ENCODE results near the gene LHFPL6.
"Not testable (repeated sequence)": the region's sequence is repeated elsewhere in the genome, so short reads cannot be mapped to it uniquely, and the experiment has no call there.

LHFPL6 gene

DNA sequence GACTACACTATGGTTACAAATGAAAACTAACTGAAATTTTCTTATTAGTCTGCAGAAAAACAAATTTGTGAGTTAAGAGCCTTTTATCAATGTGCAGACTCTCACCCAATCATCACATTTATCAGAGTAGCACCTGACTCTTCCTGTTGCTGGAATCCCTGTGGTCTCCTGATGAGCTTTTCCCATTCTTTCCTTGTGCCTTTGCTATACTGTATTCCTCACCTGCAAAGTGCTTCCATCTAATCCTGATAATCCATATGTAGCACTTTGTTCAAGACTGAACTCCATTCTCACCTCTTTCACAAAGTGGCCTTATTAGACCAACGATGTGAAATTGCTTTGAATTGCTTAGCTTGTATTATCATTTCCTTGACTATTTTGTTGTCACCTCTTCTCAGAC is 225.3 kb downstream of the LHFPL6 start:
- no peak for DNase-seq

DNA sequence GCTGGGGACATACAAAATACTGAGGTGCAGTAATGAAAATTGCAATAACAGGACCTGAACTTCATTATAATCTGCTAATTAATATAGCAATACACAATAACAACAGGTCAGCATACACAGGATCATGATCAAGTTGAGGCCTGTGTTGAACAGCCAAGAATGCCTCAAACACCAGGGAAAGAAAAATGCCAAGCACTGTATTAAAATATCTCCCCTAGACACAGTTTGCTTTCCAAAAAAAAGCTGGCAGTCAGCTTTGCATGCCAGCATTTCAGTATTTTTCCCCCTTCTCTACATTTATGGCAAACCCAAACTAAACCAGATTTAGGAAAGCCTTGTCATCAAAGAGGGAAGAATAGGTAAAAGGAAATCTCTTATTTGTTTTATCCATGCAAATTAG is 226.9 kb downstream of the LHFPL6 start:
- DNase-seq = no peak

DNA sequence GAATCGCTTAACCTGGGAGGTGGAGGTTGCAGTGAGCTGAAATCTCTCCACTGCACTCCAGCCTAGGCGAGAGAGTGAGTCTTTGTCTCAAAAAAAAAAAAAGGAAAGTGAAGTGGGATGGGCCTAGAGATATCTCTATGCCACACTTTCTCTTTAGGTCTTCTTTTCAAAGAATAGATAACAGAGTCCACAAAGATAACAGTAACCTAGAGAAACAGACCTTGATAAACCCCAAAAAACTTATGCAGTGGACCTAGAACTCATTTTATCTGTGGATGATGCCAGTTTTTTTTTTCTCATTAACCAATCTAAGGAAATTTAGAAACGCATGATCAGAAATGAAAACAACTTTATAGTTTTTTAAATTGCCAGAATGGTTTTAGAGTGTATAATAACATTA is 227.4 kb downstream of the LHFPL6 start:
- no peak for DNase-seq

DNA sequence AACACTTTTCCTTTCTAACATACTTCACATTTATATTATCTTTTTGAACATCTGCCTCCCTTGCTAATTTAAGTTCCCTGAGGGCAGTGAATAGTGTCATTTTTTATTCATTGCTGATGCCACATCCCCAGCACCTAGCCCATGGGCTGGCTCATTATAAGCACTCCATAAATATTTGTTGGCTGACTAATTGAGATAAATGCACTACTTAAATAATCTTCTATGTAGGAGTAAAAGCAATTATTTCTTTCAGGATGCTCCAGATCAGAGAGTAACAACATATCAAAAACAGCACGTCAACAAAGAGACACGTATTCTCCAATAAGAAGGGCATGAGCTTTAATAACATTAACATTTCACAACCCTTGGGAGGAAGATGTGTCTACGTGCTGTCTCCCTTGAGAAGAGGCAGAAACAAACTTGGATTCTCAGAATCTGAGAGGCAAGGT is 228.2 kb downstream of the LHFPL6 start:
- DNase-seq = no peak

DNA sequence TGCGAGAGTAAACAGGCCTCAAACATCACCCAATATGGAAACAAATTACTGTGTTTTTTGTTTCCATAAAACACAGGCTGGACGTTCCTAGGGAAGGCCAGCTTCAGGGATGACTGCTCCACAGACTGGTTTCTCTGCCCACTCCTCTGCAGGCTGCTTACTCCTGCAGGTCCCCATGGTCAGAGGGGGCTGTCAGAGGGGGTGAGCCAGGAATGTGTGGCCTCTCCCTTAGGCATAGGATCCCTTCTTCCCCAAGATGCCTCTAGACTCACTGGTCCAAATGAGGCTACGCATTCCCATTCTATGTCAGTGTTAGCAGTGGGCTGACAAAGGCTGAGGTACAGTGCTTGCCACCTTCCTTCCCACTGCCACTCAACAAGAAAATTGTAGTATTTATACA is 229.8 kb downstream of the LHFPL6 start:
- no peak for DNase-seq

DNA sequence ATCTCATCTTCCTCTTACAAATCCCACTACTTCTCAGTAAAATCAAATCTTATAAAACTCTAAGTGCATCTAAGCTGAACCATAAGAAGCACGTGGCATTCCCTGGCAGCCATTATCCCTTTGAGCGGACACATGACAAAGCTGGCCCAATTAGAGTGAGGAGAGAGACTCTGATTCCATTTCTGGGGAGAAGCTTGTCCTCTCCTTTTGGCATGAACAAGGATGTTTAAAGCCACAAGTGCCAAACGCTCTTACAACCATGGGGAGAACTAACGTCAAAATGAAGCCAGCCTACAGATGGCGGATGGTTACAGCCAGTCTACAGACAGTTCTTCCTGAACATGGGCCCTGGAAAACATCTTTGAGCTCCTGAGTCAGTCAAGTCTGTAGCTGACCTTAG is 231.3 kb downstream of the LHFPL6 start:
- DNase-seq = no peak

DNA sequence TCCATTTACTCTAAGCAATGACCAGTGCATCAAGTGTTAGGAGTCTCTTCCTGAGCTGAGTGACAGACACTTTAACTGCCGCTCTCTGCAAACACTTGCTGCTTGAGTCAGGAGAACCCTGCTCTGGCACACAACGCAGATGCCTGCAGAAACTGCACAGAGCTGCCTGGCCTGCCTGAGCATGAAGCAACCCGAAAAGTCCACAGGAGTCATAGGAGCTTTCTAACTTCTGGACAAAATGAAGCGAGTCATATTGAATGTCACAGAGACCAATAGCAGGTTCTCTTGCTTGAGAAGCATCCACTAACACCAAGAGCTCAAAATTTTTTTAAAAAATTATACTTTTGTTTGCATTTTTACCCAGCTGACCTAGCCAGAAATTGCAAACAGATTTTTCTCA is 232.4 kb downstream of the LHFPL6 start:
- DNase-seq = no peak

DNA sequence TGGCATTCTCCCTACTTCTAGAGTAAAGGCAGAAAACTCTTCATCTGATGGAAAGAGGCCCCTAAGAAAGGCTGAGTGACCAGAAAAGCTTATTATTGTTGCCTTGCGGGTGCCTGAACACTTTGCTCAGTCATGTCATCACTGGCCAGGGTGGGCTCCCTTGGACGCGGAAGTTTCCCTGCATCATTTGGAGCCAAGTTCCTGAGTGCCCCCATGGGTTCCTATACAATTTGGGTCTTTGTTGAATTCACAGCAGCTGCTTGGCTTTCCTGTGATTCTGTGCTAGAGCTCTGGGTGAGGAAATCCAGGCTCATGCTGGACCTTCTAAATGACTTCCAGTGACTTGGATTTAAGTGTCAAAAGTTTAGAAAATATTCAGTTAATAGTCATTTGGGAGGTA is 232.9 kb downstream of the LHFPL6 start:
- no peak for DNase-seq

DNA sequence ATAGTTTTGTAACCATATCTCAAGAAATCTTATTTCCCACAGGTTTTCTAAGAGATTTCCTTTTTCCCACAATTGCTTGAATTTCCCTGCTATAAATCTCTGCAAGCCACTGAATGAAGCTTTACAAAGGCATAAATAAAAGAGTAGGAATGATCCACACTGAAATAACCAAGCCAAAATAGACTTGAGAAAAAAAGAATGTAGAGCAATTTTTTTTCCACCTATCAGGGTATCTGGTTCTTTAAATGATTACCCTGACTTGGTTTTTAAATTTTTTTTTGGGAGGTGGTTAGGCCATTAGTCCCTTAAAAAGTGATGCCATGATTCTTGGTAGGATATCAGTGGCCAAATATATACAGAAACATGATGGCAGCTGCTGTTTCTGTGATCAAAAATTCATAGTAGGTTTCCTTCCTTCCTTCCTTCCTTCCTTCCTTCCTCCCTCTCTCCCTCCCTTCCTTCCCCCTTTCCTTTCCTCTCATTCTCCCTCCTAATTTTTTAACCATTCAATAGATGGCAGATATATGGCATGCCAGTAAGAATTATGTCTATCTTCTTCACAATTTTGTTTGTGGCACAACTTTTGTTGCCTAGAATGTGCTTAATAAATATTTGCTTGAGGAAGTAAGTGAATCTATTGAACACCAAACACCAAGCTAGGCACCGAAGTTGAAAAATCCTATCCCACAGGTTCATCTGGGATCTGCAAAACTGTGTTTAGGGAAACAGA is 233.7 kb downstream of the LHFPL6 start:
- no peak for DNase-seq

DNA sequence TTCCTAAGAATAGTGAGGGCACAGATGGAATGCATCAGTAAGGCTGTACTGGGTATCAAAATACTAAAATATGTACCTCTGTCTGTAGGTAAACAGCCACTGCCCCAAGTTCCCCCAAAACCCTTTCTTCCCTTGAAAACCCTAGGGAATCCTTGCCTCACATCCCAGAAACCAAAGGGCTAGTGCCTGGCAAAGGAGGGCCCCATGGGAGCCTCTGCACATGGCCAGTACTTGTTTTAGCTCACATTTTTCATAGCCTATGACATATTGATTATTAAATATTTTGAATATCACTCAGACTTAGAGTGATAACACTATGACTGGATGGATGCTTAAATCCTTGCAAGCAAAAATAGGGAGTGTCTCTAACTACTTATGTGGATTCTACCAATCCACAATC is 237.1 kb downstream of the LHFPL6 start:
- DNase-seq = no peak

DNA sequence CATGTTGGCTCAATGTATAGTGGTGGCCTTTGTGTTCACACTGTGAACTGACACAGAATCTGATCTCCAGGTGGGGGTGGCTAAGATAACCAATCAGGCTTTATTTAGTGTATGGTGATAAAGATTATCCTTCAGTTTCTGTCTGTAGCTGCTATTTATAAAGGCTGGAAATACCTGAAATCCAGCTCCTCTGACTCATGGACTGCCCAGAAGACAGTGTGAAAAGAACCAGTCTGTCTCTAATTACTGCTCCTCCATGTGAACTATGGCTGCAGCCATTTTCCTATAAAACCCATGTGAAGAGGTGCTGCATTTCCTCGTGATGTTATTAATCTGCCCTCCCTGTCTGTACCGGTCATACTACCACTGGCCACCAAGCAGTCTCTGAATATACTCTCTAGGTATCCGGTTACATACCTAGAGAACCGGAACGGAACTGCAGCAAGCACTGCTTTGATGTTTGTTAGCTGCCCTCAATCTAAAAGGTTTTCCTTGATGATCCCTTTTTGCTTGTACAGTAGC is 238.0 kb downstream of the LHFPL6 start:
- DNase-seq = no peak

DNA sequence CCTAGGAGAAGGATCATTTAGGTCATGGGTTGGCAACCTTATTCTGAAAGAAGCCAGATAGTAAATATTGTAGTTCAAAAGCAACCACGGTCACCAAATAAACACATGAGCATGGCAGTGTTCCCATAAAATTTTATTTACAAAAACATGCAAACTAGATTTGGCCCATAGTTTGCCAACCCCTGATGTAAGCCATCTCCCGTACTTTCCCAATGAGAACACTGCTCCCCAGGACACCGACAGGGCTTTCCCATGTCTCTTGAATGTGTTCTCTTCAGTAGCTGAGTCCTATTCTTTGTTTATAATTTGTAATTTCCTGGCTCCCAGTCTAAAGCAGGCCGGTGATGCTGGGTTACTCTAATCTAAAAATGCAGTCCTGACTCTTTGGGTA is 239.6 kb downstream of the LHFPL6 start:
- DNase-seq = no peak

DNA sequence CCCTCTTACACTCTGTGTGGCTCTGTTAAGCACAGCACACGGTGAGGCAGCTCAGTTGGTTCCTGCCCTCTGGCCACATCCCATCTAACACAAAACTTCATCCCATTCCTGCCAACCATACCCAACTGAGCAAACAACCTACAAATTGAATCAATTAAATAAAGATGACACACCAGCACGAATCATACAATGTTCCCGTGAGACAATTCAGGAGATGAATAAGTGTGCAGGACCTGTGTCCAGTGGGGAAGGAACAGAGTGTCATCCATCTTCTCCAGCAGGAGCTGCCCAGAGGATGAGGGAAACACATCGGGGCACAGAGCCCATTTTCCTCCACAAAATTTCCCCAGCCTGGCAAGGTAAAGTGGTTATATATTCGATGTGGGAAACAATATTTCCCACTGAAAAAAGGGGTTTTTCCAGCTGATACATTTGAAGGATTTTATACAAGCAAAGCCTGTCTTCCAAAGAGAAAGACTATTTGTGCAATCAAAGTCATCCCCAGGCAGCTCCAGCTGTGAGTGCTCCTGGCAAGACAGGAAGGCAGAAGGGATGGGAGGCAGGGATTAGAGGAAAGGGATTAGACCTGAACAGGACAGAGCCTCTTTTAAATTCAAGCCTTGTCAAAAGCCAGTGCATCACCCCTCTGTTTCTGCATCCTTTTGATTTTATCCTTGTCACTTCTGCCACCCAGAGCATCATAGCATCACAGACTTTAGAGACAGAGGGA is 240.2 kb downstream of the LHFPL6 start:
- DNase-seq = no peak

DNA sequence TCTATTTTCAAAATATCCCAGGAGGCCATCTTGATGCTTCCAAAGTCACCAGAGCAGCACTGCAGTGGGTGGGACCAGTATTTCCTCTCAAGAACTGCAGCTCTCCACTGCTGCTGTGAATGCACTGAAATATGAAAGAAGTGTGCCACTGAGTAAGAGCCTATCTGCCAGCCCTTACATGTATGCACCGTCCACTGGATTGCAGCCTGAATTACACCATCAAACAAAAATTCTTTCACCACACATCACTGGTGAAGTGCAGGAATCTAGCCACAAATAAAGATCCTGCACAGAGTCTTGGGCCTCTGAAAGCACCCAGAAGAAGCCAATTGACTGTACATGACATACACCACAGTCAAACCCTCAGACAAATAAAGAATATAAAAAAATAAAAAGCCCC is 249.0 kb downstream of the LHFPL6 start:
- DNase-seq = no peak

DNA sequence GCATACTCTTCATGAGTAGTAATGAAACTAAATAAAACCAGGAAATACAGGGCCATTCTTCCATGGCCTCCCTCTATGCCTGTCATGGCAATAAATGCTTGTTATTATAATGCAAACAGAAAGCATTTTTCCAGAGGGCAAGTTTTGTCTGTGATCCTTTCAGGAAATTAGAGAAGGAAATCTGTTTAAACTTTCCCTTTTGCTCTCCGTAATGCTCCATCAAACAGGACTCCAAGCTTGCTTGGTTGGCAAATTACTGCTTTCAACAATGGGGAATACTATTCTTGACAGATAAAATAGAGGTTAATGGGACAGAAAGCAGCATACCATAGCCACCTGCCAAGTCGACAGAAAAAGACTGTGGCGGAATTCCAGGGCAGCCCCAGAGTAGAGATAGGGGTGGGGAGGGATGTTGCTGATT is 252.5 kb downstream of the LHFPL6 start:
- DNase-seq = no peak

DNA sequence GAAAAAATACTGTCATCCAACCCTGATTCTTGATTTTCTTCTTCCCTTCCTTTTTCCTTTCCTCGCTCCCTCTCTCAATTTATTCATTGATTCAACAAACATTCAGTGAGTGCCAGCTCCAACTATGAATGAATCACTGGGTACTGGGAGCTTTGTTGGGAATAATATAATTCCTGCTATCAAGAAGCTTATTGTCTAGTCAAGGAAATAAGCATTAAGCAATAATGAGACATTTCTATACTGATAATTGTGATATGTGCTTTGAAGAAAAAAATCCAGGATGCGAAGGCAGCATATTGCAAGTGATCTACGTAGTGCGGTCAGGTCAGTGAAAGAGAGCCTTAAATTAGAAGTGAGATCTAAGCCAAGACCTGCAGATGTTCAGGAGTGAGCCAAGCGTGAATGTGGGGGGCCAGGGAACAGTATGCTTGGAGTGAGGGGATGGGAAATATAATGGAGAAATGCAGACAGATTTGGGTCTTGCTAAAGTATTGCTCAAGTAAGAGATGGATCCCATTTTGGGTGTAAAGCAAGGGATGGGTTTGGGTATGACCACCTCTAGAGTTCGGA is 253.5 kb downstream of the LHFPL6 start:
- DNase-seq = no peak

DNA sequence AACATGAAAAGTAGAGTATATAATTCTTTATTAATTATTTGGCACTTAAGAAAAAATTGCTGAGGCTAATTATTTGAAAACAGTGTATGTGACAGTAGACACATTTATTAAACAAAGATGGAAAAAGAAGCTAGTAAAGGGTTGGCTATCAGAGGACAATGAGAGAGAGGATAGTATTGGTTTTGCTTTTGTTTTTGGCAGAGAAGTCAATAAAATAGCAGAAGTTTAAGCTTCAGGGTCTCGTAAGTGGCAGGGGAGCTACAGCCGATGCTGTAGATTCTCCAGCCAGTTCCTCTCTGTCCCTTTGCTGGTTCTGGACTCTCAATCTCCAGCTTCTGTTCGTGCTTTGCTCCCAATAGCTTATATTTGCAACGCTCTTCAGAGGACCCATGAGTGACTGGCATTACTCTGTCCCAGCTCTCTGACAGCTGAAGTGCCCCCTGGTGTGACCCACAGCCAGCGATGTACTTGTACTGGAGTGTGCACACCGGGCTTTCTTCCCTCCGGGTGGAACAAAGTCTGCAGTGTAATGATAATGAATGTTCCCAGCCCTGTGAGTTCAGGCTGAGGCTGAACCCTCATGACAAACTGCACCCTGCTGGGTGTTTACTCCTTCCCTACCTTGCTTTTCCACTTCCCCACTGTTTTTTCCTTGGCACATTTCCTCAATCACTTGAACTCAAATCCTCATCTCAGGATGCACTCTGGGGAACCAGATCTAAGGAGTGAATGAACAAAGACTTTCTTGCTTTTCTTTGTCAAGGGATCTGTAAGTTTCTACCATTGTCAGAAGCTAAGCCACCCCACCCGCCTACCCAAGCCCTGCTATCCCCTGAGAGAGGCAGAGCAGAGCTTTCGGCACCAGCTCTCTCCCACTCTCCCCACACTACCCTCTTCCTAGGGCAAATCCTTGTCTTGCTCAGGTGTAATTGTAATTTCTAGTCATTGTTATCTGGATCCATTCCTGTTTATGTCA is 254.8 kb downstream of the LHFPL6 start:
- no peak for DNase-seq

DNA sequence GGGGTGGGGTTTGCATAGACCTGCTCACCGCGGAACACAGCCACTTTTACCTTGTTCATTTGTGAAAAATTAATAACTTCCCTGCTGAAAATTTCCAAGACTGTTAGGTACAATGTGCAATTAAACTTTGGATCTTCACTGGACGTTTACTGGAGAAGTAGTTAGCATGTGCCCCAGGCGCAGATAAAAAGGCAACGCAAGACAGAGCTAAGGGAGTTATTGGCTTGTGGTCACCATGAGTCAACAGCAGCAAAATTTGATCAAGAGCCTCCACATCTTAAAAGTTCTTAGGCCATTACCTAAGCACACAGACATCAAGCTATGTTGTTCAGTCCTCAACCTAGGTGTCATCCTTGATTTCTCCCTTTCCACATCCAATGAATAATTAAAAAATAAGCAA is 257.0 kb downstream of the LHFPL6 start:
- no peak for DNase-seq

DNA sequence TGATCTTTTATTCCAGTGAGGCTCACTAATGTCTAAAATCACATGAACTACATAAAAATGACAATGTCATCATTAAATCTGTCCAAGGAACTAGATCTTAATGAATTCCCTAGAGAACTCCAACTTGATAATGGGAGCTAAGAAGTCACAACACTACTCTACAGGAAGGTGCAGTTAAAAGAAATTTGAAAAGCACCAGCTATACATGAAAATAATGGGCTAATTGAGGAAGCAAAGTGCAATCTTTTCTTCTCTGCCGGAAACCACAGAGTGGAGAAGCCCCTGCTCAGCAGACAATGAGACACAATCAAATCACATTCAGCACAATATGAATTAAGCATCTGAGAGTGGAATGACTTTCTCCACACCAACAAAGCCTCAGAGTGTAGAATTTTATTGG is 261.7 kb downstream of the LHFPL6 start:
- no peak for DNase-seq

DNA sequence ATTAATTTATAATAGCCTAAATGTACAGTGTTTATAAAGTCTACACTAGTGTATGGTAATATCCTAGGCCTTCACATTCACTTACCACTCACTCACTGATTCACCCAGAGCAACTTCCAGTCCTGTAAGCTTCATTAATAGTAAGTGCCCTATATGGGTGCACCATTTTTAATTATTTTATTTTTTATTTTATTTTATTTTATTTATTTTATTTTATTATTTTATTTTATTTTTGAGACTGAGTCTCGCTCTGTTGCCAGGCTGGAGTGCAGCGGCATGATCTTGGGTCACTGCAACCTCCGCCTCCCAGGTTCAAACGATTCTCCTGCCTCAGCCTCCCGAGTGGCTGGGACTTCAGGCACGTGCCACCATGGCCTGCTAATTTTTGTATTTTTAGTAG is 264.9 kb downstream of the LHFPL6 start:
- DNase-seq = not testable (repeated sequence)

DNA sequence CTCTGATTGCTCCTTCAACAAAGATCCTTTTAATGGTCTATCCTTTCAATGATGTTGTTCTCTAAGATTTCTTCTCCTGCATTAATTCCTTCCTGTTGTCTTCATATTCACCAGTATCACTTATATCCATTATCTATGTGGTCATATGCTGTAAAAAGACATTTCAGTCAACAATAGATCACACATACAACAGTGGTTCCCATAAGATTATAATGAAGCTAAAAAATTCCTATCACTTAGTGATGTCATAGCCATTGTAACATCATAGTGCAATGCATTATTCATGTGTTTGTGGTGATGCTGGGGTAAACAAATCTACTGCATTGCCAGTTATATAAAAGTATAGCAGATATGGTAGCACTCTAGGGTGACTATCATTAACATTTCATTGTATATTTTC is 266.1 kb downstream of the LHFPL6 start:
- DNase-seq = no peak

DNA sequence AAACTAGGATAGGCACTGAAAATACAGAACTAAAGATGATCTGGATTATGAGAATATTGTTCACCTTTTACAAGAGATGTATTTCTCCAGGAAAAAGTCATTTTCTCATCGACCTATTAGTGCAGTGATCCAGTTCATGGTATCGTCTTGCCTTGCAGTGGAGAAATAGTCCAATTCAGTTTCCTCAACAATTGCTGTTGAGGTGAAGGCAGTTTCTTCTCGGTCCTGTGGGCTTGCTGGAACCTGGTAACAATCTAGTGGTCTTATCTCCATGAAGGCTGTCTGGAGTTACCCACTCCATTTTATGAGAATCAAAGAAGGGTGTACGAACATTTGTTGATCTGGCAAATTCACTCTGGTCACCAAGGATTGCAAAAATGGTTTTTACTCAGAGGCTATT is 266.8 kb downstream of the LHFPL6 start:
- DNase-seq = no peak

DNA sequence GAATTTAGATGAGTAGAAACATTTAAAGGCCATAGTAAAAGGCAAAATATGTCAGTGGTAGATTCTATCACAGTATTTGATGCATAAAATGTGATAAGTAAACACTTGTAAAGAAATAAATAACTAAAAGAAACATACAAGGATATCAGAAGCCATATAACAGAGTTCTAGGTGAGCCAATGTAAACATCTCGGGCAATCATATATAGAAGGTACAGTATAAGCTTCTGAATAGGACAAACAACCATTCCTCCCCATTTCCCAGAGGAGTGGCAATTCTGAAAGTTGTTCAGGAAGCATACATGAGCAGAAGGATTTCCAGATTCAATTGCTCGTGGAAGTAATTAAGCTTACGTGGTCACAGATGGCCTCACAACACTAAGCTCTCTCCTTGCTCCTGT is 267.3 kb downstream of the LHFPL6 start:
- DNase-seq = no peak
